ENCODE results near the gene USP6NL. TPM values are rescaled to one million over a fixed set of nuclear protein-coding genes. Genes with fewer than 3 reads are reported as not detected.

USP6NL gene
- 29.6 and 33.3 TPM in 2 replicates for total RNA-seq (ENCODE audit: low replicate concordance)
- long read RNA-seq, transcript USP6NL-204 (3 exons, 1,823 nt): major isoform, 5 of 20 reads
- long read RNA-seq, partial matches to known transcripts: 1 of 20 reads
- long read RNA-seq, other reads (novel, unspliced or antisense): 14 of 20 reads

- peak; percentile 89 for DNase-seq (ENCODE audit: extremely low spot score, unreplicated experiment)
- Mint-ChIP-seq H3K9me3 (no peaks in the 10 kb centered on the region), H3K4me3 (peak within 1 kb of the TSS; percentile 98), H3K27me3 (no peaks in the 10 kb centered on the region), H3K36me3 (no peaks in the 10 kb centered on the region), H3K27ac (peak within 1 kb of the TSS; percentile 95), H3K4me1 (ENCODE audit: unreplicated experiment) (peaks cover 33% of the 10 kb centered on the region)
- no peak for TF ChIP-seq CTCF (conservative IDR thresholded peaks at IDR 0.05)
Measured at GRCh38 chr10:11611248-11612020, at the start of gene USP6NL. USP6NL (minus strand) TSS chr10:11611650; CDS start chr10:11597634, 14,016 bp downstream.

GRCh38 chr10:11658801-11659368, 47.4 kb upstream of the USP6NL start:
- no peak for TF ChIP-seq CTCF (conservative IDR thresholded peaks at IDR 0.05)
- Mint-ChIP-seq H3K4me1 (ENCODE audit: unreplicated experiment) (peaks cover 10% of the 10 kb centered on the region), H3K9me3 (no peaks in the 10 kb centered on the region), H3K4me3 (no peak overlapping the region), H3K27me3 (peaks cover under 1% of the 10 kb centered on the region), H3K36me3 (no peaks in the 10 kb centered on the region), H3K27ac (no peak overlapping the region)
- DNase-seq (ENCODE audit: extremely low spot score, unreplicated experiment): peak; percentile 52

GRCh38 chr10:11655836-11656235, 44.4 kb upstream of the USP6NL start:
- no peak overlapping the region for H3K27ac Mint-ChIP-seq
- no peak for TF ChIP-seq CTCF (conservative IDR thresholded peaks at IDR 0.05)
- no peaks in the 10 kb centered on the region for H3K9me3 Mint-ChIP-seq
- no peaks in the 10 kb centered on the region for H3K36me3 Mint-ChIP-seq
- DNase-seq (ENCODE audit: extremely low spot score, unreplicated experiment): no peak
- H3K4me3 Mint-ChIP-seq: no peak overlapping the region
- peaks cover 6% of the 10 kb centered on the region for H3K4me1 Mint-ChIP-seq (ENCODE audit: unreplicated experiment)
- peaks cover 5% of the 10 kb centered on the region for H3K27me3 Mint-ChIP-seq

- Mint-ChIP-seq H3K27me3 (peaks cover 5% of the 10 kb centered on the region), H3K36me3 (no peaks in the 10 kb centered on the region), H3K4me3 (no peak overlapping the region), H3K27ac (no peak overlapping the region), H3K4me1 (ENCODE audit: unreplicated experiment) (peaks cover 6% of the 10 kb centered on the region), H3K9me3 (no peaks in the 10 kb centered on the region)
- no peak for DNase-seq (ENCODE audit: extremely low spot score, unreplicated experiment)
- TF ChIP-seq CTCF (conservative IDR thresholded peaks at IDR 0.05): no peak
Measured at GRCh38 chr10:11654659-11655058, 43.2 kb upstream of the USP6NL start.

- Mint-ChIP-seq H3K27me3 (peaks cover 5% of the 10 kb centered on the region), H3K9me3 (no peaks in the 10 kb centered on the region), H3K36me3 (no peaks in the 10 kb centered on the region), H3K4me1 (ENCODE audit: unreplicated experiment) (peaks cover 6% of the 10 kb centered on the region), H3K4me3 (no peak overlapping the region), H3K27ac (no peak overlapping the region)
- DNase-seq (ENCODE audit: extremely low spot score, unreplicated experiment): no peak
- no peak for TF ChIP-seq CTCF (conservative IDR thresholded peaks at IDR 0.05)
Measured at GRCh38 chr10:11653758-11654471, 42.5 kb upstream of the USP6NL start.

All from type B pancreatic cell (in vitro differentiated cells).